Measurements from ENCODE around the gene CCDC17. TPM values are rescaled to one million over a fixed set of nuclear protein-coding genes. Genes with fewer than 3 reads are reported as not detected.
A peak's percentile ranks its signal among the peaks of the same experiment; 100 is the strongest.

CCDC17 gene
- 20.3 TPM for total RNA-seq
- long read RNA-seq, partial matches to known transcripts, result 6 of 17 reads
- long read RNA-seq, other reads (novel, unspliced or antisense), result 9 of 17 reads

DNA sequence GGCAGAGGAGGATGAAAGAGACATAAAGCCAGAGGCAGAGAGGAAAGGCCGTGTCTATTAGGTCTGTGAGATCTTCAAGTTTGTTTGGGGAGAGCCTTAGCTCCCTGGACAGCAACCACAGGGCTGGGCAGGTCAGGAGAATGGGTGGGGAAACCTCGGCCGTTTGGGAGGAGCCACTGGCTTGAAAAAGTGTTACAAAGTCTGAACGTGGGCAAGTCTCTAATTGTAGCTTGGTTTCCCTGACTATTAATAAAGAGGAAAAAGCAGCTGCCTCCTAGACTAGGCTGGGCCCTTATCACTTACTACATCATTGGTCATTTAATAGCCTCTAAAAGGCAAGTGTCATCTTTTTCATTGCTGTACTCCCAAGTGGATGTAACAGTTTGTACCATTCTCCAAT is at the start of gene CCDC17:
Gene CCDC17 (minus strand): TSS at position 83 of the 400 bp plus-strand sequence. CDS start 145 bp downstream, outside the sequence.
- no peaks in the 10 kb centered on the region for H3K27me3 ChIP-seq (ENCODE audit: low read depth)
- peaks cover 16% of the 10 kb centered on the region for H3K4me1 ChIP-seq
- H3K36me3 ChIP-seq, result peaks cover 69% of the 10 kb centered on the region
- ATAC-seq, result no peak
- DNase-seq, result no peak
- H3K9me3 ChIP-seq, result no peaks in the 10 kb centered on the region
- TF ChIP-seq, protein P1, sequence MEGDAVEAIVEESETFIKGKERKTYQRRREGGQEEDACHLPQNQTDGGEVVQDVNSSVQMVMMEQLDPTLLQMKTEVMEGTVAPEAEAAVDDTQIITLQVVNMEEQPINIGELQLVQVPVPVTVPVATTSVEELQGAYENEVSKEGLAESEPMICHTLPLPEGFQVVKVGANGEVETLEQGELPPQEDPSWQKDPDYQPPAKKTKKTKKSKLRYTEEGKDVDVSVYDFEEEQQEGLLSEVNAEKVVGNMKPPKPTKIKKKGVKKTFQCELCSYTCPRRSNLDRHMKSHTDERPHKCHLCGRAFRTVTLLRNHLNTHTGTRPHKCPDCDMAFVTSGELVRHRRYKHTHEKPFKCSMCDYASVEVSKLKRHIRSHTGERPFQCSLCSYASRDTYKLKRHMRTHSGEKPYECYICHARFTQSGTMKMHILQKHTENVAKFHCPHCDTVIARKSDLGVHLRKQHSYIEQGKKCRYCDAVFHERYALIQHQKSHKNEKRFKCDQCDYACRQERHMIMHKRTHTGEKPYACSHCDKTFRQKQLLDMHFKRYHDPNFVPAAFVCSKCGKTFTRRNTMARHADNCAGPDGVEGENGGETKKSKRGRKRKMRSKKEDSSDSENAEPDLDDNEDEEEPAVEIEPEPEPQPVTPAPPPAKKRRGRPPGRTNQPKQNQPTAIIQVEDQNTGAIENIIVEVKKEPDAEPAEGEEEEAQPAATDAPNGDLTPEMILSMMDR (IDR thresholded peaks at IDR 0.05), result no peak
- H3K27ac ChIP-seq, result no peak within 1 kb of the TSS
- H3K4me3 ChIP-seq, result peak within 1 kb of the TSS; percentile 25
- intact Hi-C loops (cut with DNase I), result no loop called here

DNA sequence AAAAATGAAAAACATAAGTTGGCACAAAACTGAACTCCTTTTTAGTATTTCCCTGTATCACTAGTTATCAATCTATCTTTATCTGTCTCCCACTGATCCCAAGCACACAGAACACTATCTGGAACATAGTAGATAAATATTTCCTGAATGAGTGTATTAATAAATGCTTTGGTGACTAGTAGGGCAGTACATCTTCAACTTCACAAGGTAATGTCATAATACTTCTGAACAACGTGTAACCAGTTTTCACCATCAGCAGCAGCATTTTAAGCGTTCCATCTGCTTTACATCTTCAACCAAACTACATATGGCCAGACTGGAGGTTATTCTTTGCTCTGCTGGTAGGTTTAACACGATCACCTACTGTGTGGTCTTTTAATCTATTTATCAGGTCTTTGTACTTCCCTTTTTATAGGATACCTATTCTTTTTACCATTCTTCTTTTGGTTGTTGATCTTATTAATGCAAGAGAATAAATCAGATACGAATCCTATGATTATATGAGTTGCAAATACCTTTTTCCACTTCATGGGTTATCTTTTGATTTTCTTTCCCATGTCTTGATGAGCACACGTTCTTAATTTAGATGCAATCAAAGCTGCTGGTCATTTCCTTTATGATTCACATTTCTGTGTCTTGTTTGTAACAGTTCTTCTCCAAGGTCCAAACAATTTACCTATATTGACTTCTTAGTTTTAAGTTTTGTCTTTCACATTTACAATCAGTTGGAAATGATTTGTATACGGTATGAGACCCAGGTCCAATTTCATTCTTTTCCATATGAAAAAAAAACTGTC is 46.2 kb upstream of the CCDC17 start:
- no peak overlapping the region for H3K27ac ChIP-seq
- no peaks in the 10 kb centered on the region for H3K36me3 ChIP-seq
- ATAC-seq (no peak), DNase-seq (no peak)
- H3K4me1 ChIP-seq, result peaks cover 51% of the 10 kb centered on the region
- no peak overlapping the region for H3K4me3 ChIP-seq
- intact Hi-C loops (cut with DNase I), result no loop called here
- TF ChIP-seq, protein P1 (IDR thresholded peaks at IDR 0.05), result no peak
- no peaks in the 10 kb centered on the region for H3K27me3 ChIP-seq (ENCODE audit: low read depth)
- no peaks in the 10 kb centered on the region for H3K9me3 ChIP-seq

DNA sequence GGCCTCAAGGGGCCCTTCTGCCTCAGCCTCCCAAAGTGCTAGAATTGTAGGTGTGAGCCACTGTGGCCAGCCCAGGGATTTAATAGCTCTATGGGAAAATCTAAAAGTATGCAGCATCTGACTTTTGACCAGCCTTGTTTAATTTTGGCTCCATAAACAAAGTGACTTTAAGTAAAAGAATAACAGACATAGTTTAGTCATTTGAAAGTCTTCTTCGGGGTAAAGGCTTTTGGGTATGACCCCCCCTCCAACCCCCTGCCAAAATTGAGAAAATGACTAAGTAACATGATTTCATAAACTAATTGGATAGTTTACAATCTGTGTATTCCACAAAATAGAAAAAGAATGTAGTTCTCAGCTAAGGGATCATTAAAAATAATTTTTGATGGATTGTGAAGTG is 45.5 kb upstream of the CCDC17 start:
- intact Hi-C loops (cut with DNase I), result no loop called here
- Histone ChIP-seq H3K9me3 (no peaks in the 10 kb centered on the region), H3K27ac (no peak overlapping the region), H3K4me3 (no peak overlapping the region), H3K27me3 (ENCODE audit: low read depth) (no peaks in the 10 kb centered on the region), H3K36me3 (no peaks in the 10 kb centered on the region), H3K4me1 (peaks cover 45% of the 10 kb centered on the region)
- TF ChIP-seq, protein P1 (IDR thresholded peaks at IDR 0.05), result no peak
- DNase-seq (no peak), ATAC-seq (no peak)

DNA sequence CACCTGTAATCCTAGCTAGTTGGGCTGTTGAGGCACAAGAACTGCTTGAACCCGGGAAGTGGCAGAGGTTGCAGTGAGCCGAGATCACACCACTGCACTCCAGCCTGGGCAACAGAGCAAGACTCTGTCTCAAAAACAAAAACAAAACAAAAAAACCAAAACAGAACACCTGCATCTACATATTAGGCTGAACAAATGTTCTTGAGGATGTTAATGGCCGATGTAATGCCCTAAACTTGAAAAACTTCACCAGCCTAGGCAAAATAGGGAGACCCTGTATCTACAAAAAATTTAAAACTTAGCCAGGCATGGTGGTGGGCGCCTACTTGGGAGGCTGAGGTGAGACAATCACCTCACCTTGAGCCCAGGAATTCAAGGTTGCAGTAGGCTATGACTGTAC is 44.7 kb upstream of the CCDC17 start:
- Histone ChIP-seq H3K9me3 (no peaks in the 10 kb centered on the region), H3K4me1 (peaks cover 36% of the 10 kb centered on the region), H3K27me3 (ENCODE audit: low read depth) (no peaks in the 10 kb centered on the region), H3K4me3 (no peak overlapping the region), H3K27ac (no peak overlapping the region), H3K36me3 (no peaks in the 10 kb centered on the region)
- intact Hi-C loops (cut with DNase I), result no loop called here
- ATAC-seq (no peak), DNase-seq (no peak)
- TF ChIP-seq, protein P1 (IDR thresholded peaks at IDR 0.05), result no peak

DNA sequence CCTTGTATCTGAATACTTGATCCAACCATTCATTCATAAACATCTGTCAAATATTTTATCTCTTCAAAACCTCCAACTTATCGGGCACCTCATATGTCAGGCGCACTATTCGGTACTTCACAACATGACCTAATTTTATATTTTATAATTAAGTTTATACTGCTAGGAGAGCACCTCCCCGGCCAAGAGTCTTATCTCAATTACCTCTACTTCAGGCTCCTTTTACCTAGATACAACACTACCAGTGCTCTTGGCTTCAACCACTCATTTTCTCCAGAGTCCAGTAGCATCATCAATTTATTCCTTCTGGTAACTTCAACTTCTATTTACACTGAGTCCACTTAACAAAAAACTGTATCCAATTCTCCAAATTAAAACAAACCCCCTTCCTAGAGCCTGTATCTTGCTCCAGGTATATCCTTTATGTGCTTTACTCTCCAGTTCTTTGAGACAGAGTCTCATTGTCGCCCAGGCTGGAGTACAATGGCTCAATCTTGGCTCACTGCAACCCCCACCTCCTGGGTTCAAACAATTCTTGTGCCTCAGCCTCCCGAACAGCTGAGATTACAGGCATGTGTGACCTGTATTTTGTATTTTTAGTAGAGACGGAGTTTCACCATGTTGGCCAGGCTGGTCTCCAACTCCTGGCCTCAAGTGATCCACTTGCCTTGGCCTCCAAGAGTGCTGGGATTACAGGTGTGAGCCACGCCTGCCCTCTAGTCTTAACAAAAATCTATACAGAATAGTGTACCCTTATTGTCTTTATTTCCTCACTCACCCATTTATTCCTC is 43.7 kb upstream of the CCDC17 start:
- TF ChIP-seq, protein P1 (IDR thresholded peaks at IDR 0.05), result no peak
- intact Hi-C loops (cut with DNase I), result no loop called here
- peak in 1 of 2 donors; percentile 65 for ATAC-seq
- no peak overlapping the region for H3K27ac ChIP-seq
- no peaks in the 10 kb centered on the region for H3K27me3 ChIP-seq (ENCODE audit: low read depth)
- H3K4me3 ChIP-seq, result no peak overlapping the region
- H3K36me3 ChIP-seq, result no peaks in the 10 kb centered on the region
- peaks cover 36% of the 10 kb centered on the region for H3K4me1 ChIP-seq
- H3K9me3 ChIP-seq, result no peaks in the 10 kb centered on the region
- no peak for DNase-seq

Data from lower lobe of right lung (tissue), 2 donors.